Left lung (tissue), 10 donors: ENCODE results near the gene PIGQ. TPM values are rescaled to one million over a fixed set of nuclear protein-coding genes. Genes with fewer than 3 reads are reported as not detected.

Experiments
- ATAC-seq: fragments of 200-7000 bp; cut with Tn5 transposase; one replicate; pipeline ENCODE4 v1.9.1; 2020; ENCODE audit warnings: moderate library complexity
- DNase-seq, 4 donors: peaks; one replicate each; pipeline ENCODE4 v3.0.0-alpha.2; 2013 to 2020
- H3K27ac ChIP-seq, 2 donors: fragments of 200-600 bp; sonication (generic) in 1 of 2; one replicate each; pipeline versions ENCODE4 v1.5.0 to v1.8.0; 2020 to 2021
- H3K27me3 ChIP-seq, 2 donors: fragments of 200-600 bp; sonication (generic) in 1 of 2; one replicate each; pipeline versions ENCODE4 v1.5.0 to v1.8.0; 2020 to 2021
- H3K36me3 ChIP-seq, 2 donors: fragments of 200-600 bp; sonication (generic) in 1 of 2; one replicate each; pipeline versions ENCODE4 v1.5.0 to v1.8.0; 2020 to 2021
- H3K4me1 ChIP-seq, 2 donors: fragments of 200-600 bp; one replicate each; pipeline ENCODE4 v1.8.0; 2021
- H3K4me3 ChIP-seq, 2 donors: fragments of 200-600 bp; sonication (generic) in 1 of 2; one replicate each; pipeline versions ENCODE4 v1.5.0 to v1.8.0; 2020 to 2021; ENCODE audit warnings: mild to moderate bottlenecking in 1 of 2
- H3K9me3 ChIP-seq, 2 donors: fragments of 200-600 bp; sonication (generic) in 1 of 2; one replicate each; pipeline versions ENCODE4 v1.5.0 to v1.8.0; 2020 to 2021
- CTCF ChIP-seq, 2 donors: fragments of 200-600 bp; sonication (generic) in 1 of 2; IDR thresholded peaks; one replicate each; pipeline versions ENCODE4 v1.5.0 to v1.8.0; 2021; ENCODE audit warnings: antibody characterized with exemption in 2 of 2
- intact Hi-C, 2 donors: fragments of 100-400 bp; cut with DNase I; formaldehyde crosslinking; loops; one replicate each; pipeline versions ENCODE4 v1.11.2 to v1.14.2; 2022
- polyA plus RNA-seq, 6 donors: library from polyadenylated mRNA; unstranded; fragments of 120-200 nt; gene quantifications; one replicate each; pipeline ENCODE4 v1.2.1, GENCODE V29; 2013; ENCODE audit not compliant: insufficient read length in 6 of 6
- total RNA-seq, 2 donors: library from RNA; stranded (reverse); fragmentation: NEBNext Ultra II Directional; extraction: Animal tissue kit (Norgen Biotek cat#: 25700); gene quantifications; one replicate each; pipeline ENCODE4 v1.2.1, GENCODE V29; 2021
- donor health status: DM: no; HTN: yes; CAD: no.
- donor health status: DM: no; HTN: no; CAD: no.

PIGQ gene
- total and polyA plus RNA-seq, 8 donors, result 32.9 to 68.5 (median 39.0) TPM

- peaks cover 0 to 58% of the 10 kb centered on the region in 2 donors for H3K36me3 ChIP-seq
- intact Hi-C loops, result no loop called here
- H3K4me3 ChIP-seq, result no peak overlapping the region
- H3K9me3 ChIP-seq, result no peaks in the 10 kb centered on the region
- DNase-seq (peak in 3 of 4 donors; percentile 54 to 97 (median 77)), ATAC-seq (peak; percentile 84)
- no peaks in the 10 kb centered on the region for H3K27me3 ChIP-seq
- TF ChIP-seq CTCF (IDR thresholded peaks at IDR 0.05), result peak; percentile 28 to 70
- peaks cover 0 to 3% of the 10 kb centered on the region in 2 donors for H3K4me1 ChIP-seq
- H3K27ac ChIP-seq, result no peak overlapping the region
These were observed 22.6 kb upstream of the PIGQ start for GRCh38 chr16:546909-547770.

- Histone ChIP-seq H3K9me3 (no peaks in the 10 kb centered on the region), H3K36me3 (peaks cover 0 to 72% of the 10 kb centered on the region in 2 donors), H3K27ac (no peak overlapping the region), H3K27me3 (no peaks in the 10 kb centered on the region), H3K4me1 (peaks cover 0 to 3% of the 10 kb centered on the region in 2 donors), H3K4me3 (no peak overlapping the region)
- ATAC-seq, result no peak
- no peak for DNase-seq
- intact Hi-C loops, result no loop called here
- no peak for TF ChIP-seq CTCF (IDR thresholded peaks at IDR 0.05)
These were observed 21.2 kb upstream of the PIGQ start for GRCh38 chr16:548586-548985.

DNA sequence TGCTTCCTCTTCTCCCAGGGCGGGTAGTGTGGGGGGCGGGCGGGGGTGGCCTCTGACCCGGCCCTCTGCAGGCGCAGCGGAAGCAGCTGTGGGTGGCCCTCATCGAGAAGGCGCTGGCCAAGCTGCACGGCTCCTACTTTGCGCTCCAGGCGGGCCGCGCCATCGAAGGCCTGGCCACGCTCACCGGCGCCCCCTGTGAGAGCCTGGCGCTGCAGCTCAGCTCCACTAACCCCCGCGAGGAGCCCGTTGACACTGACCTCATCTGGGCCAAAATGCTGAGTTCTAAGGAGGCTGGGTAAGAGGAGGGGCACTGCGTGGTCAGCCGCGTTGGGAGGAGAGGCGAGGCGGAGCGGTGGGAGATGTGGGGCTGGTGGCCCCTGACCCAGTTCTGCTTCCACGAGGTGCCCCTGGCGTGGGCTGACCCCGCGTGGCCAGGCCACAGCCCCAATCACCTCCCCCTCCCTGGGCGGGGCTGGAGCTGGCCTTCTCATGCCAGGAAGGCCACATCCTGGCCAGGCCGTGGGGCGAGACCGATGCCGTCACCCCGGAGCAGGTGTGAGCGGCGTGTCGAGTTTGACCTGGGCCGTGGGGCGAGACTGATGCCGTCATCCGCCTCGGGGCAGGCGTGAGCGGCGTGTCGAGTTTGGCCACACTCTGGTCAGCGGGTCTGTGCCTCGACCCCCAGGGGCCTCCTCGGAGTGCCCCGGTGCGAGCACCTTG is 20.1 kb upstream of the PIGQ start:
- no peak for DNase-seq
- TF ChIP-seq CTCF (IDR thresholded peaks at IDR 0.05), result no peak
- intact Hi-C loops, result no loop called here
- no peak for ATAC-seq
- no peaks in the 10 kb centered on the region for H3K27me3 ChIP-seq
- H3K4me1 ChIP-seq, result peaks cover 0 to 3% of the 10 kb centered on the region in 2 donors
- H3K36me3 ChIP-seq, result peaks cover 0 to 80% of the 10 kb centered on the region in 2 donors
- H3K27ac ChIP-seq, result no peak overlapping the region
- no peaks in the 10 kb centered on the region for H3K9me3 ChIP-seq
- no peak overlapping the region for H3K4me3 ChIP-seq

GRCh38 chr16:551210-551609 is 18.6 kb upstream of the PIGQ start:
- Histone ChIP-seq H3K36me3 (peaks cover 0 to 74% of the 10 kb centered on the region in 2 donors), H3K4me3 (no peak overlapping the region), H3K9me3 (no peaks in the 10 kb centered on the region), H3K27me3 (no peaks in the 10 kb centered on the region), H3K27ac (no peak overlapping the region), H3K4me1 (peaks cover 0 to 3% of the 10 kb centered on the region in 2 donors)
- ATAC-seq (no peak), DNase-seq (no peak)
- no peak for TF ChIP-seq CTCF (IDR thresholded peaks at IDR 0.05)
- intact Hi-C loops, result no loop called here

- no peak for DNase-seq
- Histone ChIP-seq H3K4me1 (no peaks in the 10 kb centered on the region), H3K4me3 (no peak overlapping the region), H3K9me3 (no peaks in the 10 kb centered on the region), H3K36me3 (peaks cover 0 to 66% of the 10 kb centered on the region in 2 donors), H3K27me3 (peaks cover 0 to 4% of the 10 kb centered on the region in 2 donors), H3K27ac (no peak overlapping the region)
- intact Hi-C loops, result no loop called here
- no peak for TF ChIP-seq CTCF (IDR thresholded peaks at IDR 0.05)
- ATAC-seq, result no peak
These were observed 17.6 kb upstream of the PIGQ start for GRCh38 chr16:552171-552570.
